UCSD-AML1 (cell line): ENCODE results near the gene JARID2.

Source experiments
- DNase-seq: peaks from one replicate; lab custom pipeline; 2025; ENCODE audit not compliant: unreplicated experiment; lab: John Stamatoyannopoulos, UW

The JARID2 gene

GRCh38 chr6:15245361-15246216 is at the start of gene JARID2:
Gene JARID2, plus strand, starts transcription at chr6:15246069. Its CDS starts 471 bp downstream, at chr6:15246540.
- DNase-seq = peak; percentile 97

- no peak for DNase-seq
Measured at GRCh38 chr6:15200087-15200486, 45.8 kb upstream of the JARID2 start.

- no peak for DNase-seq
Measured at GRCh38 chr6:15205321-15205720, 40.5 kb upstream of the JARID2 start.

GRCh38 chr6:15206887-15207286 is 39.0 kb upstream of the JARID2 start:
- no peak for DNase-seq

- DNase-seq = no peak
Measured at GRCh38 chr6:15207923-15208322, 37.9 kb upstream of the JARID2 start.

GRCh38 chr6:15213838-15214400 is 31.9 kb upstream of the JARID2 start:
- no peak for DNase-seq

GRCh38 chr6:15218401-15218800 is 27.5 kb upstream of the JARID2 start:
- no peak for DNase-seq

- no peak for DNase-seq
Measured at GRCh38 chr6:15220062-15220461, 25.8 kb upstream of the JARID2 start.

GRCh38 chr6:15227827-15228318 is 18.0 kb upstream of the JARID2 start:
- no peak for DNase-seq

GRCh38 chr6:15230827-15231226 is 15.0 kb upstream of the JARID2 start:
- DNase-seq = no peak

GRCh38 chr6:15232836-15233510 is 12.9 kb upstream of the JARID2 start:
- DNase-seq = no peak

- no peak for DNase-seq
Measured at GRCh38 chr6:15234068-15234758, 11.7 kb upstream of the JARID2 start.

- DNase-seq = no peak
Measured at GRCh38 chr6:15239616-15240364, 6.1 kb upstream of the JARID2 start.

- no peak for DNase-seq
Measured at GRCh38 chr6:15242503-15242902, 3.4 kb upstream of the JARID2 start.

GRCh38 chr6:15242937-15243614 is 2.8 kb upstream of the JARID2 start:
- DNase-seq = no peak

GRCh38 chr6:15243910-15244619 is 1.8 kb upstream of the JARID2 start:
- DNase-seq = no peak

- peak; percentile 83 for DNase-seq
Measured at GRCh38 chr6:15244620-15245360, 1.1 kb upstream of the JARID2 start.

GRCh38 chr6:15246217-15246665 is 372 bp downstream of the JARID2 start:
- no peak for DNase-seq
